Endothelial cell of umbilical vein (primary cell): ENCODE data around the gene C16orf86. TPM values are rescaled to one million over a fixed set of nuclear protein-coding genes. Genes with fewer than 3 reads are reported as not detected.

Source experiments
- BruUV-seq: library from RNA; stranded (reverse); fragments of 400-500 nt; replicated peaks from 2 replicates; lab custom pipeline; 2021; lab: Mats Ljungman, UMichigan
- CTCF ChIA-PET: fragments of 300-600, 350-600 bp; sonication (Branson Sonifier 250); formaldehyde crosslinking; loops from one replicate; lab custom pipeline; 2021; ENCODE audit warnings: antibody characterized with exemption, inconsistent platforms; lab: Charles Lee
- POLR2A ChIA-PET: fragments of 300-600, 350-600 bp; sonication (Branson Sonifier 250); formaldehyde crosslinking; loops from one replicate; lab custom pipeline; 2021; ENCODE audit warnings: antibody characterized with exemption, inconsistent platforms; lab: Charles Lee
- DNase-seq: peaks from one replicate; pipeline ENCODE4 v3.0.0-alpha.2; 2011; ENCODE audit warnings: low read depth, low spot score
- FAIRE-seq: peaks from 2 replicates; lab custom pipeline; 2011; peaks lifted over from hg19 to GRCh38; lab: Jason Lieb, UNC
- H2AFZ ChIP-seq: 2 replicates; pipeline ENCODE4 v1.6.0; 2012; ENCODE audit warnings: low read depth, low read length, control low read depth, inconsistent platforms
- H3K27ac ChIP-seq: 2 replicates; pipeline ENCODE4 v1.5.1; 2011; ENCODE audit warnings: low read depth, mild to moderate bottlenecking, control low read depth, low read length, moderate library complexity; ENCODE audit not compliant: insufficient read depth
- H3K27me3 ChIP-seq, 2 experiments: 2 replicates each; pipeline versions ENCODE4 v1.6.0 to v1.6.1; 2011; ENCODE audit warnings: low read length in 2 of 2, mixed read lengths in 1 of 2; ENCODE audit not compliant: control insufficient read depth in 2 of 2, insufficient read depth in 2 of 2
- H3K36me3 ChIP-seq, 2 experiments: 2 replicates in 1 of 2; 3 replicates in 1 of 2; pipeline ENCODE4 v1.5.1; 2011; ENCODE audit warnings: low read length in 2 of 2, mild to moderate bottlenecking in 1 of 2, moderate library complexity in 1 of 2; ENCODE audit not compliant: control insufficient read depth in 2 of 2, insufficient read depth in 2 of 2; ENCODE audit errors: extremely low read depth in 1 of 2
- H3K4me1 ChIP-seq: 3 replicates; pipeline ENCODE4 v1.5.1; 2011; ENCODE audit warnings: mild to moderate bottlenecking, low read length; ENCODE audit not compliant: control insufficient read depth, insufficient read depth; ENCODE audit errors: extremely low read depth
- H3K4me2 ChIP-seq: 2 replicates; pipeline ENCODE4 v1.6.1; 2011; ENCODE audit warnings: low read length, control low read depth, mixed read lengths; ENCODE audit not compliant: insufficient read depth
- H3K4me3 ChIP-seq, 3 experiments: fragments of 200-600 bp in 1 of 3; sonication (generic), shearing (Covaris generic) in 1 of 3; replicated peaks in 1 of 3; 2 replicates each; pipeline ENCODE4 v1.5.1; 2011 to 2016; ENCODE audit warnings: control low read depth in 3 of 3, low read length in 3 of 3, mild to moderate bottlenecking in 2 of 3, inconsistent platforms in 1 of 3, low read depth in 1 of 3, moderate library complexity in 1 of 3; ENCODE audit not compliant: insufficient read depth in 1 of 3
- H3K79me2 ChIP-seq: 2 replicates; pipeline ENCODE4 v1.6.0; 2012; ENCODE audit warnings: low read length, inconsistent platforms; ENCODE audit not compliant: control insufficient read depth, insufficient read depth
- H3K9ac ChIP-seq: replicated peaks from 2 replicates; pipeline ENCODE3; 2011; ENCODE audit warnings: low read length, control low read depth; ENCODE audit not compliant: insufficient read depth; ENCODE audit errors: extremely low read depth
- H3K9me1 ChIP-seq: replicated peaks from 3 replicates; pipeline ENCODE4 v1.6.0; 2011; ENCODE audit warnings: mild to moderate bottlenecking, low read length; ENCODE audit not compliant: control insufficient read depth, insufficient read depth; ENCODE audit errors: extremely low read depth
- H3K9me3 ChIP-seq: replicated peaks from 2 replicates; pipeline ENCODE4 v1.5.1; 2012; ENCODE audit warnings: low read length, inconsistent platforms; ENCODE audit not compliant: control insufficient read depth, insufficient read depth
- H4K20me1 ChIP-seq: replicated peaks from 2 replicates; pipeline ENCODE3; 2011; ENCODE audit warnings: mild to moderate bottlenecking, low read length; ENCODE audit not compliant: control insufficient read depth, insufficient read depth; ENCODE audit errors: extremely low read depth
- EZH2 ChIP-seq: IDR thresholded peaks from 2 replicates; pipeline ENCODE4 v1.6.1; 2012; ENCODE audit warnings: borderline replicate concordance, low read depth, mild to moderate bottlenecking, moderate library complexity, low read length, inconsistent platforms; ENCODE audit not compliant: severe bottlenecking
- FOS ChIP-seq: IDR thresholded peaks from 2 replicates; pipeline ENCODE4 v1.6.1; 2011; ENCODE audit warnings: mild to moderate bottlenecking, low read length, moderate library complexity, borderline replicate concordance; ENCODE audit not compliant: insufficient read depth
- GATA2 ChIP-seq: IDR thresholded peaks from 2 replicates; pipeline ENCODE4 v1.7.0; 2011; ENCODE audit warnings: low read depth, mild to moderate bottlenecking, moderate library complexity, mixed read lengths, low read length; ENCODE audit not compliant: insufficient read length, insufficient read depth
- JUN ChIP-seq: IDR thresholded peaks from 2 replicates; pipeline ENCODE4 v1.6.1; 2011; ENCODE audit warnings: borderline replicate concordance, low read depth; ENCODE audit not compliant: insufficient read length, insufficient read depth
- MYC ChIP-seq: IDR thresholded peaks from one replicate; pipeline ENCODE4 v1.6.1; 2011; ENCODE audit warnings: mild to moderate bottlenecking, low read depth, low read length
- POLR2A ChIP-seq: IDR thresholded peaks from 2 replicates; pipeline ENCODE4 v1.6.1; 2012; ENCODE audit warnings: low read depth, mild to moderate bottlenecking, control low read depth, low read length
- POLR2AphosphoS5 ChIP-seq: IDR thresholded peaks from 2 replicates; pipeline ENCODE4 v1.6.1; 2012; ENCODE audit warnings: low read depth, mild to moderate bottlenecking, control low read depth, low read length, moderate library complexity; ENCODE audit not compliant: insufficient read depth
- dilution Hi-C: fragments of 300-500 bp; cut with MboI; formaldehyde crosslinking; loops from one replicate; pipeline ENCODE4 v1.15.0; 2019; ENCODE audit warnings: low sequenced_read_pairs; ENCODE audit not compliant: extremely low pct_ligation_motif_present
- intact Hi-C: fragments of 100-400 bp; cut with micrococcal nuclease; formaldehyde crosslinking; loops from one replicate; pipeline ENCODE4 v1.10.0; 2022
- polyA plus RNA-seq, 4 experiments: library from polyadenylated mRNA; depleted of rRNA in 3 of 4; stranded (reverse) in 3 of 4; unstranded in 1 of 4; fragments of >200 nt; gene quantifications; 2 replicates each; pipeline versions ENCODE4 v1.2.1 to v1.2.3, GENCODE V29; 2011 to 2012; ENCODE audit warnings: missing spikeins in 1 of 4
- total RNA-seq: library from RNA; stranded (reverse); gene quantifications from 2 replicates; pipeline ENCODE4 v1.2.3, GENCODE V29; 2021
- TF ChIP-seq, protein P1 (sequence below), 2 donors: IDR thresholded peaks; 1 replicate in 1 of 2; 2 replicates in 1 of 2; pipeline ENCODE4 v1.5.1; 2011; ENCODE audit warnings: low read length in 2 of 2, mild to moderate bottlenecking in 2 of 2, moderate library complexity in 2 of 2, control low read depth in 1 of 2, inconsistent platforms in 1 of 2, low read depth in 1 of 2; ENCODE audit not compliant: insufficient read depth in 1 of 2; ENCODE audit errors: extremely low read depth in 1 of 2
- TF ChIP-seq, protein P2 (sequence below): IDR thresholded peaks from 2 replicates; pipeline ENCODE4 v1.6.1; 2011; ENCODE audit not compliant: insufficient read depth, insufficient read length

Gene C16orf86
- total and polyA plus RNA-seq, 2 donors (not counting 3 experiments of a cell fraction or from before 2014, with no cell fraction given) = 0.62 to 0.98 TPM

DNA sequence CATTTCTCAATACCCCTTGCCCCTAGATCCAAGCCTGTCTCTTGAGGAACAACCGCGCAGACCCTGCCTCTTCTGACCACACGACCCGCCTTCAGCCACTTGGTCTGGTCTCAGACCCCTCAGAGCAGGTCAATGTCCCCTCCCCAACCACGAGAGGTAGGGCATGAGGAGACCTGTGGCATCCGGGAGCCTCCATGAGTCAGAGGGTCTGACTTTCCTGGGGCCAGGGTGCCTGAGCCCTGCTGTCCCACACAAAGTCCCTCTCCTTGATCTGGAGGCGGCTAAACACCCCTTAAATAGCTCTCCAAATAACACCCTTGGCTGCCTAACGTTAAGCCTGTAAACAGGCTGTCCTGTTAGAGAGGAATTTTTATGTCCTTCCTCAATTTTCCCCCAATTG is 16.6 kb upstream of the C16orf86 start:
- no peak overlapping the region for H3K4me2 ChIP-seq

DNA sequence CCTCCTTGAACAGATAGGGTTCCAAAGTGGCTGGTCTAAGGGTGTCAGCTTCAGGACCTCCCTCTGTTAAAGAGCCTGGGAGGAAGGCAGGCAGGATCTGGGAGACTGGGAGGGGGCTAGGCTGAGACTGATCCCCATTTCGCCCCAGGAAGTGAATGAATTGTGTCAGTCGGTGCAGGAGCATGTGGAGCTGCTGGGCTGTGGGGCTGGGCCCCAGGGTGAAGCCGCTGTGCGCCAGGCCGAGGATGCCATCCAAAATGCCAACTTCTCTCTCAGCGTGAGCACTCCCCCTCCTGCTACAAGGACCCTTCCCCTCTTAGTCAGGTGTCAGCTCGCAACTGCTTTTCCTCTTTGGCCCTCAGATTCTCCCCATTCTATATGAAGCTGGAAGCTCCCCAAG is 15.6 kb upstream of the C16orf86 start:
- ChIA-PET CTCF (interaction anchor here (1.8 to 2.3 kb wide), 3 partner anchors 9 to 130 kb away, joined by 5 to 11 read pairs (median 8); partner anchors contain the start of gene ACD), POLR2A (interaction anchor here (0.6 kb wide), 1 partner anchor 469 kb away, joined by 8 read pairs; no protein-coding TSS in a partner anchor)
- no peaks in the 10 kb centered on the region for H3K9me3 ChIP-seq
- peaks cover 5% of the 10 kb centered on the region for H3K4me1 ChIP-seq
- no peak for FAIRE-seq
- H2AFZ ChIP-seq = no peak overlapping the region
- dilution Hi-C loops (no loop called here), intact Hi-C loops (no loop called here)
- H3K36me3 ChIP-seq = no peaks in the 10 kb centered on the region
- H4K20me1 ChIP-seq = no peaks in the 10 kb centered on the region
- no peak overlapping the region for H3K27ac ChIP-seq
- H3K4me3 ChIP-seq = no peak overlapping the region
- no peaks in the 10 kb centered on the region for H3K9me1 ChIP-seq
- no peaks in the 10 kb centered on the region for H3K79me2 ChIP-seq
- H3K27me3 ChIP-seq = peaks cover 42 to 47% of the 10 kb centered on the region in 2 experiments
- no peak for DNase-seq
- no TSS peak for BruUV-seq
- H3K9ac ChIP-seq = no peak overlapping the region
- no peak for TF ChIP-seq EZH2
- TF ChIP-seq POLR2A = no peak
- no peak for TF ChIP-seq POLR2AphosphoS5
- TF ChIP-seq JUN = no peak
- no peak for TF ChIP-seq MYC
- TF ChIP-seq, protein P1, sequence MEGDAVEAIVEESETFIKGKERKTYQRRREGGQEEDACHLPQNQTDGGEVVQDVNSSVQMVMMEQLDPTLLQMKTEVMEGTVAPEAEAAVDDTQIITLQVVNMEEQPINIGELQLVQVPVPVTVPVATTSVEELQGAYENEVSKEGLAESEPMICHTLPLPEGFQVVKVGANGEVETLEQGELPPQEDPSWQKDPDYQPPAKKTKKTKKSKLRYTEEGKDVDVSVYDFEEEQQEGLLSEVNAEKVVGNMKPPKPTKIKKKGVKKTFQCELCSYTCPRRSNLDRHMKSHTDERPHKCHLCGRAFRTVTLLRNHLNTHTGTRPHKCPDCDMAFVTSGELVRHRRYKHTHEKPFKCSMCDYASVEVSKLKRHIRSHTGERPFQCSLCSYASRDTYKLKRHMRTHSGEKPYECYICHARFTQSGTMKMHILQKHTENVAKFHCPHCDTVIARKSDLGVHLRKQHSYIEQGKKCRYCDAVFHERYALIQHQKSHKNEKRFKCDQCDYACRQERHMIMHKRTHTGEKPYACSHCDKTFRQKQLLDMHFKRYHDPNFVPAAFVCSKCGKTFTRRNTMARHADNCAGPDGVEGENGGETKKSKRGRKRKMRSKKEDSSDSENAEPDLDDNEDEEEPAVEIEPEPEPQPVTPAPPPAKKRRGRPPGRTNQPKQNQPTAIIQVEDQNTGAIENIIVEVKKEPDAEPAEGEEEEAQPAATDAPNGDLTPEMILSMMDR (IDR thresholded peaks at IDR 0.05; ENCODE audit: extremely low read depth in 1 of 2, insufficient read depth in 1 of 2, low read depth in 1 of 2, low read length in 2 of 2) = no peak
- TF ChIP-seq, protein P2, sequence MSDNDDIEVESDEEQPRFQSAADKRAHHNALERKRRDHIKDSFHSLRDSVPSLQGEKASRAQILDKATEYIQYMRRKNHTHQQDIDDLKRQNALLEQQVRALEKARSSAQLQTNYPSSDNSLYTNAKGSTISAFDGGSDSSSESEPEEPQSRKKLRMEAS = no peak
- no peak for TF ChIP-seq GATA2
- TF ChIP-seq FOS = no peak
- H3K4me2 ChIP-seq = no peak overlapping the region

More for the DNA sequence above, 16.6 kb upstream of the C16orf86 start:
- FAIRE-seq (no peak), DNase-seq (no peak)
- H3K4me1 ChIP-seq = peaks cover 5% of the 10 kb centered on the region
- no peaks in the 10 kb centered on the region for H4K20me1 ChIP-seq
- H3K4me3 ChIP-seq = no peak overlapping the region
- H3K27ac ChIP-seq = no peak overlapping the region
- intact Hi-C loops (no loop called here), dilution Hi-C loops (no loop called here)
- no peak for TF ChIP-seq MYC
- no peak for TF ChIP-seq FOS
- no peak for TF ChIP-seq GATA2
- no peak for TF ChIP-seq POLR2AphosphoS5
- TF ChIP-seq JUN = no peak
- no TSS peak for BruUV-seq
- ChIA-PET POLR2A (no interaction called here), CTCF (interaction anchor here (1.9 kb wide), 1 partner anchor 10 kb away, joined by 5 read pairs; the partner anchor contains the start of gene ACD)
- peaks cover 42 to 47% of the 10 kb centered on the region in 2 experiments for H3K27me3 ChIP-seq
- no peak overlapping the region for H2AFZ ChIP-seq
- no peaks in the 10 kb centered on the region for H3K79me2 ChIP-seq
- H3K9me1 ChIP-seq = no peaks in the 10 kb centered on the region
- no peaks in the 10 kb centered on the region for H3K36me3 ChIP-seq
- no peaks in the 10 kb centered on the region for H3K9me3 ChIP-seq
- H3K9ac ChIP-seq = no peak overlapping the region
